Endothelial cell of umbilical vein (primary cell): ENCODE data around the gene SAP25. TPM values are rescaled to one million over a fixed set of nuclear protein-coding genes. Genes with fewer than 3 reads are reported as not detected.
A peak's percentile ranks its signal among the peaks of the same experiment; 100 is the strongest.
"Not testable (repeated sequence)": the region's sequence is repeated elsewhere in the genome, so short reads cannot be mapped to it uniquely, and the experiment has no call there.

ENCODE experiments used
- BruUV-seq: library from RNA; stranded (reverse); fragments of 400-500 nt; replicated peaks from 2 replicates; lab custom pipeline; 2021; lab: Mats Ljungman, UMichigan
- CTCF ChIA-PET: fragments of 300-600, 350-600 bp; sonication (Branson Sonifier 250); formaldehyde crosslinking; loops from one replicate; lab custom pipeline; 2021; ENCODE audit warnings: antibody characterized with exemption, inconsistent platforms; lab: Charles Lee
- POLR2A ChIA-PET: fragments of 300-600, 350-600 bp; sonication (Branson Sonifier 250); formaldehyde crosslinking; loops from one replicate; lab custom pipeline; 2021; ENCODE audit warnings: antibody characterized with exemption, inconsistent platforms; lab: Charles Lee
- DNase-seq: peaks from one replicate; pipeline ENCODE4 v3.0.0-alpha.2; 2011; ENCODE audit warnings: low read depth, low spot score
- FAIRE-seq: peaks from 2 replicates; lab custom pipeline; 2011; peaks lifted over from hg19 to GRCh38; lab: Jason Lieb, UNC
- H2AFZ ChIP-seq: 2 replicates; pipeline ENCODE4 v1.6.0; 2012; ENCODE audit warnings: low read depth, low read length, control low read depth, inconsistent platforms
- H3K27ac ChIP-seq: 2 replicates; pipeline ENCODE4 v1.5.1; 2011; ENCODE audit warnings: low read depth, mild to moderate bottlenecking, control low read depth, low read length, moderate library complexity; ENCODE audit not compliant: insufficient read depth
- H3K27me3 ChIP-seq, 2 experiments: 2 replicates each; pipeline versions ENCODE4 v1.6.0 to v1.6.1; 2011; ENCODE audit warnings: low read length in 2 of 2, mixed read lengths in 1 of 2; ENCODE audit not compliant: control insufficient read depth in 2 of 2, insufficient read depth in 2 of 2
- H3K36me3 ChIP-seq, 2 experiments: 2 replicates in 1 of 2; 3 replicates in 1 of 2; pipeline ENCODE4 v1.5.1; 2011; ENCODE audit warnings: low read length in 2 of 2, mild to moderate bottlenecking in 1 of 2, moderate library complexity in 1 of 2; ENCODE audit not compliant: control insufficient read depth in 2 of 2, insufficient read depth in 2 of 2; ENCODE audit errors: extremely low read depth in 1 of 2
- H3K4me1 ChIP-seq: 3 replicates; pipeline ENCODE4 v1.5.1; 2011; ENCODE audit warnings: mild to moderate bottlenecking, low read length; ENCODE audit not compliant: control insufficient read depth, insufficient read depth; ENCODE audit errors: extremely low read depth
- H3K4me2 ChIP-seq: 2 replicates; pipeline ENCODE4 v1.6.1; 2011; ENCODE audit warnings: low read length, control low read depth, mixed read lengths; ENCODE audit not compliant: insufficient read depth
- H3K4me3 ChIP-seq, 3 experiments: fragments of 200-600 bp in 1 of 3; sonication (generic), shearing (Covaris generic) in 1 of 3; replicated peaks in 1 of 3; 2 replicates each; pipeline ENCODE4 v1.5.1; 2011 to 2016; ENCODE audit warnings: control low read depth in 3 of 3, low read length in 3 of 3, mild to moderate bottlenecking in 2 of 3, inconsistent platforms in 1 of 3, low read depth in 1 of 3, moderate library complexity in 1 of 3; ENCODE audit not compliant: insufficient read depth in 1 of 3
- H3K79me2 ChIP-seq: 2 replicates; pipeline ENCODE4 v1.6.0; 2012; ENCODE audit warnings: low read length, inconsistent platforms; ENCODE audit not compliant: control insufficient read depth, insufficient read depth
- H3K9ac ChIP-seq: replicated peaks from 2 replicates; pipeline ENCODE3; 2011; ENCODE audit warnings: low read length, control low read depth; ENCODE audit not compliant: insufficient read depth; ENCODE audit errors: extremely low read depth
- H3K9me1 ChIP-seq: replicated peaks from 3 replicates; pipeline ENCODE4 v1.6.0; 2011; ENCODE audit warnings: mild to moderate bottlenecking, low read length; ENCODE audit not compliant: control insufficient read depth, insufficient read depth; ENCODE audit errors: extremely low read depth
- H3K9me3 ChIP-seq: replicated peaks from 2 replicates; pipeline ENCODE4 v1.5.1; 2012; ENCODE audit warnings: low read length, inconsistent platforms; ENCODE audit not compliant: control insufficient read depth, insufficient read depth
- H4K20me1 ChIP-seq: replicated peaks from 2 replicates; pipeline ENCODE3; 2011; ENCODE audit warnings: mild to moderate bottlenecking, low read length; ENCODE audit not compliant: control insufficient read depth, insufficient read depth; ENCODE audit errors: extremely low read depth
- EZH2 ChIP-seq: IDR thresholded peaks from 2 replicates; pipeline ENCODE4 v1.6.1; 2012; ENCODE audit warnings: borderline replicate concordance, low read depth, mild to moderate bottlenecking, moderate library complexity, low read length, inconsistent platforms; ENCODE audit not compliant: severe bottlenecking
- FOS ChIP-seq: IDR thresholded peaks from 2 replicates; pipeline ENCODE4 v1.6.1; 2011; ENCODE audit warnings: mild to moderate bottlenecking, low read length, moderate library complexity, borderline replicate concordance; ENCODE audit not compliant: insufficient read depth
- GATA2 ChIP-seq: IDR thresholded peaks from 2 replicates; pipeline ENCODE4 v1.7.0; 2011; ENCODE audit warnings: low read depth, mild to moderate bottlenecking, moderate library complexity, mixed read lengths, low read length; ENCODE audit not compliant: insufficient read length, insufficient read depth
- JUN ChIP-seq: IDR thresholded peaks from 2 replicates; pipeline ENCODE4 v1.6.1; 2011; ENCODE audit warnings: borderline replicate concordance, low read depth; ENCODE audit not compliant: insufficient read length, insufficient read depth
- MYC ChIP-seq: IDR thresholded peaks from one replicate; pipeline ENCODE4 v1.6.1; 2011; ENCODE audit warnings: mild to moderate bottlenecking, low read depth, low read length
- POLR2A ChIP-seq: IDR thresholded peaks from 2 replicates; pipeline ENCODE4 v1.6.1; 2012; ENCODE audit warnings: low read depth, mild to moderate bottlenecking, control low read depth, low read length
- POLR2AphosphoS5 ChIP-seq: IDR thresholded peaks from 2 replicates; pipeline ENCODE4 v1.6.1; 2012; ENCODE audit warnings: low read depth, mild to moderate bottlenecking, control low read depth, low read length, moderate library complexity; ENCODE audit not compliant: insufficient read depth
- dilution Hi-C: fragments of 300-500 bp; cut with MboI; formaldehyde crosslinking; loops from one replicate; pipeline ENCODE4 v1.15.0; 2019; ENCODE audit warnings: low sequenced_read_pairs; ENCODE audit not compliant: extremely low pct_ligation_motif_present
- intact Hi-C: fragments of 100-400 bp; cut with micrococcal nuclease; formaldehyde crosslinking; loops from one replicate; pipeline ENCODE4 v1.10.0; 2022
- polyA plus RNA-seq, 4 experiments: library from polyadenylated mRNA; depleted of rRNA in 3 of 4; stranded (reverse) in 3 of 4; unstranded in 1 of 4; fragments of >200 nt; gene quantifications; 2 replicates each; pipeline versions ENCODE4 v1.2.1 to v1.2.3, GENCODE V29; 2011 to 2012; ENCODE audit warnings: missing spikeins in 1 of 4
- total RNA-seq: library from RNA; stranded (reverse); gene quantifications from 2 replicates; pipeline ENCODE4 v1.2.3, GENCODE V29; 2021
- TF ChIP-seq, protein P1 (sequence below): IDR thresholded peaks from 2 replicates; pipeline ENCODE4 v1.6.1; 2011; ENCODE audit not compliant: insufficient read depth, insufficient read length
- TF ChIP-seq, protein P2 (sequence below), 2 donors: IDR thresholded peaks; 1 replicate in 1 of 2; 2 replicates in 1 of 2; pipeline ENCODE4 v1.5.1; 2011; ENCODE audit warnings: low read length in 2 of 2, mild to moderate bottlenecking in 2 of 2, moderate library complexity in 2 of 2, control low read depth in 1 of 2, inconsistent platforms in 1 of 2, low read depth in 1 of 2; ENCODE audit not compliant: insufficient read depth in 1 of 2; ENCODE audit errors: extremely low read depth in 1 of 2

SAP25 gene
- total and polyA plus RNA-seq, 2 donors (not counting 3 experiments of a cell fraction or from before 2014, with no cell fraction given): 3.2 TPM

GRCh38 chr7:100565133-100565571 lies 8.5 kb downstream of the SAP25 start:
- Histone ChIP-seq H2AFZ (no peak overlapping the region), H3K36me3 (peaks cover 0 to 24% of the 10 kb centered on the region in 2 experiments), H3K4me2 (no peak overlapping the region), H3K79me2 (no peaks in the 10 kb centered on the region), H3K27ac (no peak overlapping the region), H3K9me1 (no peaks in the 10 kb centered on the region), H3K4me1 (peaks cover 8% of the 10 kb centered on the region), H3K4me3 (no peak overlapping the region), H3K27me3 (no peaks in the 10 kb centered on the region), H3K9ac (no peak overlapping the region), H3K9me3 (no peaks in the 10 kb centered on the region), H4K20me1 (no peaks in the 10 kb centered on the region)
- no peak for FAIRE-seq
- intact Hi-C loops: no loop called here
- ChIA-PET POLR2A (no interaction called here), CTCF (interaction anchor here (0.8 to 3.2 kb wide), 12 partner anchors 10 to 160 kb away, joined by 3 to 34 read pairs (median 4); partner anchors contain the start of gene FBXO24)
- dilution Hi-C loops: no loop called here
- TF ChIP-seq EZH2 (no peak), POLR2A (no peak), FOS (no peak), POLR2AphosphoS5 (no peak), GATA2 (no peak), JUN (no peak), MYC (no peak)
- TF ChIP-seq, protein P1, sequence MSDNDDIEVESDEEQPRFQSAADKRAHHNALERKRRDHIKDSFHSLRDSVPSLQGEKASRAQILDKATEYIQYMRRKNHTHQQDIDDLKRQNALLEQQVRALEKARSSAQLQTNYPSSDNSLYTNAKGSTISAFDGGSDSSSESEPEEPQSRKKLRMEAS: no peak
- TF ChIP-seq, protein P2, sequence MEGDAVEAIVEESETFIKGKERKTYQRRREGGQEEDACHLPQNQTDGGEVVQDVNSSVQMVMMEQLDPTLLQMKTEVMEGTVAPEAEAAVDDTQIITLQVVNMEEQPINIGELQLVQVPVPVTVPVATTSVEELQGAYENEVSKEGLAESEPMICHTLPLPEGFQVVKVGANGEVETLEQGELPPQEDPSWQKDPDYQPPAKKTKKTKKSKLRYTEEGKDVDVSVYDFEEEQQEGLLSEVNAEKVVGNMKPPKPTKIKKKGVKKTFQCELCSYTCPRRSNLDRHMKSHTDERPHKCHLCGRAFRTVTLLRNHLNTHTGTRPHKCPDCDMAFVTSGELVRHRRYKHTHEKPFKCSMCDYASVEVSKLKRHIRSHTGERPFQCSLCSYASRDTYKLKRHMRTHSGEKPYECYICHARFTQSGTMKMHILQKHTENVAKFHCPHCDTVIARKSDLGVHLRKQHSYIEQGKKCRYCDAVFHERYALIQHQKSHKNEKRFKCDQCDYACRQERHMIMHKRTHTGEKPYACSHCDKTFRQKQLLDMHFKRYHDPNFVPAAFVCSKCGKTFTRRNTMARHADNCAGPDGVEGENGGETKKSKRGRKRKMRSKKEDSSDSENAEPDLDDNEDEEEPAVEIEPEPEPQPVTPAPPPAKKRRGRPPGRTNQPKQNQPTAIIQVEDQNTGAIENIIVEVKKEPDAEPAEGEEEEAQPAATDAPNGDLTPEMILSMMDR (IDR thresholded peaks at IDR 0.05; ENCODE audit: extremely low read depth in 1 of 2, insufficient read depth in 1 of 2, low read depth in 1 of 2, low read length in 2 of 2): no peak
- BruUV-seq: TSS peak; percentile 39
- no peak for DNase-seq

- dilution Hi-C loops, FAIRE-seq: not testable (repeated sequence)
- intact Hi-C loops: loop anchor here (1.0 kb wide), 2 partner anchors 24 to 127 kb away; no protein-coding TSS in a partner anchor
These were observed 9.3 kb downstream of the SAP25 start for GRCh38 chr7:100564405-100564804.

More at GRCh38 chr7:100564405-100564804, 9.3 kb downstream of the SAP25 start:
- CTCF ChIA-PET: interaction anchor here (0.7 to 3.2 kb wide), 21 partner anchors 9 to 288 kb away, joined by 3 to 34 read pairs (median 4); partner anchors contain the start of genes AGFG2, FBXO24 and SLC12A9
- H3K27me3 ChIP-seq, BruUV-seq, H2AFZ ChIP-seq, H3K27ac ChIP-seq, POLR2A ChIA-PET, H3K4me2 ChIP-seq, H3K79me2 ChIP-seq, H3K9ac ChIP-seq, H3K9me1 ChIP-seq, H4K20me1 ChIP-seq, H3K4me1 ChIP-seq, DNase-seq, H3K4me3 ChIP-seq, H3K9me3 ChIP-seq: not testable (repeated sequence)
- peaks cover 0 to 24% of the 10 kb centered on the region in 2 experiments for H3K36me3 ChIP-seq
